ENCODE measurements around the gene SORBS2.

The SORBS2 gene

GRCh38 chr4:185745891-185746290 lies 66.1 kb downstream of the SORBS2 start:
- no peak for TF ChIP-seq CTCF (conservative IDR thresholded peaks at IDR 0.05; ENCODE audit: low read depth, low read length)
- no peak for DNase-seq (ENCODE audit: low read depth)
- H3K4me3 ChIP-seq (ENCODE audit: low read length) = no peak overlapping the region

- DNase-seq (ENCODE audit: low read depth) = no peak
- no peak for TF ChIP-seq CTCF (conservative IDR thresholded peaks at IDR 0.05; ENCODE audit: low read depth, low read length)
- no peak overlapping the region for H3K4me3 ChIP-seq (ENCODE audit: low read length)
Observed at GRCh38 chr4:185744946-185745345, 67.0 kb downstream of the SORBS2 start.

GRCh38 chr4:185744488-185744862 lies 67.5 kb downstream of the SORBS2 start:
- no peak overlapping the region for H3K4me3 ChIP-seq (ENCODE audit: low read length)
- no peak for TF ChIP-seq CTCF (conservative IDR thresholded peaks at IDR 0.05; ENCODE audit: low read depth, low read length)
- DNase-seq (ENCODE audit: low read depth) = no peak

GRCh38 chr4:185743722-185744487 lies 68.1 kb downstream of the SORBS2 start:
- TF ChIP-seq CTCF (conservative IDR thresholded peaks at IDR 0.05; ENCODE audit: low read depth, low read length) = no peak
- H3K4me3 ChIP-seq (ENCODE audit: low read length) = no peak overlapping the region
- no peak for DNase-seq (ENCODE audit: low read depth)

GRCh38 chr4:185742766-185743165 lies 69.2 kb downstream of the SORBS2 start:
- no peak for DNase-seq (ENCODE audit: low read depth)
- H3K4me3 ChIP-seq (ENCODE audit: low read length) = no peak overlapping the region
- no peak for TF ChIP-seq CTCF (conservative IDR thresholded peaks at IDR 0.05; ENCODE audit: low read depth, low read length)

- TF ChIP-seq CTCF (conservative IDR thresholded peaks at IDR 0.05; ENCODE audit: low read depth, low read length) = no peak
- H3K4me3 ChIP-seq (ENCODE audit: low read length) = no peak overlapping the region
- DNase-seq (ENCODE audit: low read depth) = no peak
Observed at GRCh38 chr4:185741795-185742194, 70.2 kb downstream of the SORBS2 start.

- TF ChIP-seq CTCF (conservative IDR thresholded peaks at IDR 0.05; ENCODE audit: low read depth, low read length) = no peak
- no peak overlapping the region for H3K4me3 ChIP-seq (ENCODE audit: low read length)
- DNase-seq (ENCODE audit: low read depth) = no peak
Observed at GRCh38 chr4:185740471-185740873, 71.5 kb downstream of the SORBS2 start.

Measured in retinal pigment epithelial cell (primary cell).